ENCODE data around the gene TRIM63.

The TRIM63 gene

DNA sequence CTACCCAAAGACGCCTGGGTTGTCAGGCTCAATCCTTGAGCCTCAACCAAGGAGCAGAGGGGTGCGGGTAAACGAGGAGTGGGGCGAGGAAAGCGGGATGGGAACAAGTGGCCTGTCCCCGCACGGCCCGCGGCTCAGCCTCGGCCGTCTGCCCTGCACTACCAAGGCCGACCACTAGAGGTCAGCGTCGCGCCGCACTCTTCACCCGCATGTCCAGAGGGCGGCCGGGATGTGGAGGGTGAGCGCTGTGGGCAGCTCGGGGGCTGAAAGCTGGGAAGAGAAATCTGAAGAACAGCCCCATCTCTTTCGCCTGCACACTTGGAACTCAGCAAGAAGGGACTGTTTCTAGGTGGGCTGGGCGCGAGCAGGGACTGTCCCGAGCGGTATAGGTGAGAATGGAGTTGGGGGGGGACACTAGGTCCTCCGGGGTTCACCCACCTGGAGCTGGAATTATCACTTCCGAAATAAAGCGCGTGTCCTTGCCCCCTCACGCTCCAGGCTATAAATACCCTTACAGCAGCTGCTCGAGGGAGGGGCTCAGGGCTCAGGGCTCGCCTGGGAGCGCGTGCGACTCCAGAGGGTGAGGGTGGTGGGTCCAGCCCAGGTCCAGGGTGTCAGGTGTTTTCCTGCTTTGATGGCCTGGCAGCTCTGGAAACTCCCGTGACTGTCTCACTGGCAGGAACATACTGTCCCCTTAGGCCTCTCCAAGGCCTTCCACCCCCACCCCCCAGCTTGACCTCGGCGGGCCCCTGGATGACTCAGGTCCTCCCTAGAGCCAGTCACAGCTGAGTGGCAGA is 31.3 kb downstream of the TRIM63 start:
- Histone ChIP-seq H3K27me3 (ENCODE audit: control insufficient read depth in 1 of 2, insufficient read depth in 2 of 2, low read length in 2 of 2) (peaks cover 5 to 11% of the 10 kb centered on the region in 2 donors), H3K9ac (ENCODE audit: low read depth in 1 of 2, low read length in 2 of 2) (peak overlapping the region; percentile 65 to 70), H3K4me1 (ENCODE audit: control insufficient read depth in 1 of 2, insufficient read depth in 2 of 2, low read length in 2 of 2) (peaks cover 9 to 11% of the 10 kb centered on the region in 2 donors)

DNA sequence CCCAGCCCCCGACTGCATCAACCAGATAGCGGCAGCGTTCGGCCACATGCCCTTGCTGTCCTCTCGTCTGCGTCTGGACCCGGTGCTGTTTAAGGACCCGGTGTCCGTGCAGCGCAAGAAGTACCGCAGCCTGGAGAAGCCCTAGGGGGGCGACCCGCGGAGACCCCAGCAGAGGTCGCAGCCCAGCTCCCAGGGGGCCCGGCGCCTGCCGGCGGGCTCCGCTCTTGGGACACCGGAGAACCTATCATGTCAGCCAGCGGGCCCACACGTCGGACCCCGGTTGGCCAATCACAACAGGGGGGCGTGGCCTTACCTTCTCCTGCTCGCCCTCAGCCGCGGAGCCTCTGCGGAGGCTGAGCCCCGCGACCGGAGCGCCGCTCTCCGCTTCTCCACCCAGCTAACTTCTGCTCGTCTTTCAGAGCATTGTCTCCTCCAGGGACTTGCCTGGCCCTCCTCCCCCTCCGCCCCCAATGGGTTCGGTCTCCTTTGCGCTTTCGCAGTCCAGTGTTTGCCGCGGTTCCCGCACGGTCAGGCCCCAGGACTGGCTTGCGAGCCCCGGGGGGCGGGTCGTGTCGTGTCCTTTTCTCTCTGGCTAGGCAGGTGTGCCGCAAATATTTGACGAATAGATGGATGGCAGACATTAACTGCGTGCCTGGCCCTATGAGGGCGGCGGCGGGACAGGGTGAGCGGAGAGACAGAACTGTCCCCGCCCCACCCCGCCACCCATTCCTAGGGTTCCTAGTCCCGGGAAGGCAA is 32.0 kb downstream of the TRIM63 start:
- Histone ChIP-seq H3K27me3 (ENCODE audit: control insufficient read depth in 1 of 2, insufficient read depth in 2 of 2, low read length in 2 of 2) (peaks cover 5 to 11% of the 10 kb centered on the region in 2 donors), H3K27ac (ENCODE audit: low read depth, low read length) (peak overlapping the region; percentile 62), H3K4me3 (ENCODE audit: low read depth in 1 of 2, low read length in 2 of 2) (peak overlapping the region; percentile 74 to 99), H3K9ac (ENCODE audit: low read depth in 1 of 2, low read length in 2 of 2) (peak overlapping the region; percentile 65 to 70), H3K9me3 (ENCODE audit: control insufficient read depth in 1 of 2, low read length in 2 of 2) (no peaks in the 10 kb centered on the region), H3K36me3 (ENCODE audit: control insufficient read depth in 1 of 2, insufficient read depth in 2 of 2, low read length in 2 of 2) (no peaks in the 10 kb centered on the region), H3K4me1 (ENCODE audit: control insufficient read depth in 1 of 2, insufficient read depth in 2 of 2, low read length in 2 of 2) (peaks cover 9 to 11% of the 10 kb centered on the region in 2 donors)

More for the DNA sequence above, 31.3 kb downstream of the TRIM63 start:
- no peaks in the 10 kb centered on the region for H3K36me3 ChIP-seq (ENCODE audit: control insufficient read depth in 1 of 2, insufficient read depth in 2 of 2, low read length in 2 of 2)
- peak overlapping the region; percentile 62 for H3K27ac ChIP-seq (ENCODE audit: low read depth, low read length)
- no peaks in the 10 kb centered on the region for H3K9me3 ChIP-seq (ENCODE audit: control insufficient read depth in 1 of 2, low read length in 2 of 2)
- peak overlapping the region; percentile 74 to 99 for H3K4me3 ChIP-seq (ENCODE audit: low read depth in 1 of 2, low read length in 2 of 2)

DNA sequence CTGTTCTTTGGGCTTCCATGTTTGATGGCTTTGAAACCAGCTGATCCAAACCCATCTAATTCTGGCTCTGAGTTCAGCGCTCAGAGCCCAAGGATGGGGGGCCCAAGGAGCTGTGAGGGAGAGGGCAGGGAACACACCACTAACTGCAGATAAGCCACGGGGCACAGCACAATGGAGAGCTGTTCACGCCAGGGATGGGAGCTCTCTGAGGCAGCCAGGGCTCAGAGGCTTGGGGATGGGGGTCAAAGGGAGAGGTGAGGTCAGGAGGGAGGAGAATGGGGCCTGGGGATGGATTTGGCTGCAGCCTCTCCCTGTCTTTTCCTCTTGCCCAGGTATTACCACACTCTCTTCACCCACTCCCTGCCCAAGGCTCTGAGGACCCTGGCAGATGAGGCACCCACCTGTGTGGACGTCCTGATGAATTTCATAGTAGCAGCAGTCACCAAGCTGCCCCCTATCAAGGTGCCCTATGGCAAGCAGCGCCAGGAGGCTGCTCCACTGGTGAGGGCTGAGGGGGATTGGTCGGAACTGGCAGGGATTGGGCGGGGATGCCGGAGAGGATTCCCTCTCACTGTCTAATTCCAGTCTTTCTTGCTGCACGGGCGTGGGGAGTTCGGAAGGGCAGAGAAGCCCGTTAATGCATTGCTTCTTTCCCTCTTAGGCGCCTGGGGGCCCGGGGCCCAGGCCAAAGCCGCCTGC is 32.8 kb downstream of the TRIM63 start:
- H3K36me3 ChIP-seq (ENCODE audit: control insufficient read depth in 1 of 2, insufficient read depth in 2 of 2, low read length in 2 of 2): no peaks in the 10 kb centered on the region
- H3K4me1 ChIP-seq (ENCODE audit: control insufficient read depth in 1 of 2, insufficient read depth in 2 of 2, low read length in 2 of 2): peaks cover 9 to 11% of the 10 kb centered on the region in 2 donors
- no peak overlapping the region for H3K27ac ChIP-seq (ENCODE audit: low read depth, low read length)
- peak overlapping the region; percentile 39 to 48 for H3K9ac ChIP-seq (ENCODE audit: low read depth in 1 of 2, low read length in 2 of 2)
- peak overlapping the region; percentile 74 to 99 for H3K4me3 ChIP-seq (ENCODE audit: low read depth in 1 of 2, low read length in 2 of 2)
- H3K9me3 ChIP-seq (ENCODE audit: control insufficient read depth in 1 of 2, low read length in 2 of 2): no peaks in the 10 kb centered on the region
- H3K27me3 ChIP-seq (ENCODE audit: control insufficient read depth in 1 of 2, insufficient read depth in 2 of 2, low read length in 2 of 2): peaks cover 5 to 11% of the 10 kb centered on the region in 2 donors

DNA sequence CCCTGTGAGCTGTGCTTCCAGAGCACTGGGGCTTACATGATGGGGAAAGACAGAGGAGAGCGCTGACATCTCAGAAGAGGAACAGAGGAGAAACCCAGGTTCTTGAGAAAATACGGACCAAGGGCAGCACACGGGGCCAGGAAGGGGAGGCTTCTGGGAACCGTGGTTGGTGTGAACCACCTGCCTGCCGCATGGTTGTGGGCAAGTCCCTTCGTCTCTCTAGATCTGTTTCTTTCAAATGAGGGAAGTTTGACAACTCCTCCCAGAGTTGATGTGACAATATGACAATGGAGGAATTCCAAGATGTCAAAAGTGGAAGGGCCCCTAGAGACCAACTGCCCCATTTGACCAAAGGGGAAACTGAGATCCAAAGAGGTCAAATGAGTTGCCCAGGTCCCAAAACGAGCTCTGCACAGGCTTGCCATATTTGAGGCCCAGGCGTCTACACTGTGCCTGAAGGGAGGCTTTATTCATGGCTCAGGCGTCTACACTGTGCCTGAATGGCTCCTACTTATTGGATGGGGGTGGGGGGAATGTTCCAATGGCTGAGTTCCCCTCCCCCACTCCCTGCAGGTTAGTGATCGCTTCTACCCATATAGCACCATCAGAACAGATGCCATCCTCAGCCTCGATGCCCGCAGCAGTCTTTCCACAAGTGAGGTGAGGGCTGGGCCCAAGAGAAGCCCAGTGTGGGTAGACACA is 34.6 kb downstream of the TRIM63 start:
- Histone ChIP-seq H3K9me3 (ENCODE audit: control insufficient read depth in 1 of 2, low read length in 2 of 2) (no peaks in the 10 kb centered on the region), H3K36me3 (ENCODE audit: control insufficient read depth in 1 of 2, insufficient read depth in 2 of 2, low read length in 2 of 2) (no peaks in the 10 kb centered on the region), H3K27me3 (ENCODE audit: control insufficient read depth in 1 of 2, insufficient read depth in 2 of 2, low read length in 2 of 2) (peaks cover 5 to 11% of the 10 kb centered on the region in 2 donors), H3K4me1 (ENCODE audit: control insufficient read depth in 1 of 2, insufficient read depth in 2 of 2, low read length in 2 of 2) (peaks cover 9 to 11% of the 10 kb centered on the region in 2 donors), H3K9ac (ENCODE audit: low read depth in 1 of 2, low read length in 2 of 2) (no peak overlapping the region), H3K27ac (ENCODE audit: low read depth, low read length) (no peak overlapping the region), H3K4me3 (ENCODE audit: low read depth in 1 of 2, low read length in 2 of 2) (no peak overlapping the region)

DNA sequence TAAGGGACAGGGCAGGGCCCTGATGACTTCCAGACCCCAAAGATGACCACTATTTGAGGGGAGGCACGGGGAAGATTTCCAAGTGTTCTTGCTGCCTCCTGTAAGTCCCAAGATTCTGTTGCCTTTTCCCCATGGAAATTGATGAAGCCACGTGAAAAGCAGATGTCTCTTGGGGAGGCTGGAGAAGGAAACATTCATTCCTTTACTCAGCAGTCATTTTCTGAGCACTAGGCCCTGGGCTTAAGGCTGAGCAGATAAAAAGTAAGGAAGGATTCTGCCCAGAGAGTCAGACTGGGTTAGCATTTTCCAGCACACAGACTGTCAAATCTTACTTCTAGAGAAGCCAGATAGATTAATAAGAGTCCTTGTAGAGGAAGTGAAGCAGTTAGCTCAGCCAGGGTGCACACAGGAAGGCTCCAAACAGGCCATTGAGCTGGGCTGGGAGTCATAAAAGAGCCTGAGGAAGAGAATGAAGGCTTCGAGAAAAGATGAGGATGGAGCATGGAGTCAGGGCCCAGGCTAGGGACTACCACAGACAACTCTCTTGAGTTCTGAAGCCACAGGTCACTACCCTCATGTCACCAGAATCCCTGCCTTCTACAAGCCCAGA is 35.7 kb downstream of the TRIM63 start:
- H3K9me3 ChIP-seq (ENCODE audit: control insufficient read depth in 1 of 2, low read length in 2 of 2): no peaks in the 10 kb centered on the region
- peaks cover 5 to 11% of the 10 kb centered on the region in 2 donors for H3K27me3 ChIP-seq (ENCODE audit: control insufficient read depth in 1 of 2, insufficient read depth in 2 of 2, low read length in 2 of 2)
- H3K4me3 ChIP-seq (ENCODE audit: low read depth in 1 of 2, low read length in 2 of 2): no peak overlapping the region
- peaks cover 9 to 11% of the 10 kb centered on the region in 2 donors for H3K4me1 ChIP-seq (ENCODE audit: control insufficient read depth in 1 of 2, insufficient read depth in 2 of 2, low read length in 2 of 2)
- H3K27ac ChIP-seq (ENCODE audit: low read depth, low read length): no peak overlapping the region
- no peaks in the 10 kb centered on the region for H3K36me3 ChIP-seq (ENCODE audit: control insufficient read depth in 1 of 2, insufficient read depth in 2 of 2, low read length in 2 of 2)
- no peak overlapping the region for H3K9ac ChIP-seq (ENCODE audit: low read depth in 1 of 2, low read length in 2 of 2)

DNA sequence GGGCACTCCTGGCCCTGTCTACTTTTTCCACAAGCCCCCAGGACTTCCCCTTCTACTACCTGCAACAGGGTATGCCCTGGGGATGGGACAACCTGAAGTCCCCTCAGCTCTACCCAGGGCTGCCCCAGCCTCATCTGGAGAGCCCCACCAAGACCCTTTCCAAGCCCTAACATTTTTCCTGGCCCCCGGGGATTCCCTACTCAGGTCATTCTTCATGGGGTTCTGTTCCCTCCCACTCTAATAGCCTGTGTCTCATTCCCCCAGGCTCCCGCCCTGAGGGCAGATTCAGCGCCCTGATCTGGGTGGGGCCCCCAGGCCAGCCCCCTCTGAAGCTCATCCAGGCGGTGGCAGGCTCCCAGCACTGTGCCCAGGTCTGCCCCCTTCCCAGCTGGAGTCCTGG is 36.2 kb downstream of the TRIM63 start:
- no peaks in the 10 kb centered on the region for H3K36me3 ChIP-seq (ENCODE audit: control insufficient read depth in 1 of 2, insufficient read depth in 2 of 2, low read length in 2 of 2)
- no peaks in the 10 kb centered on the region for H3K9me3 ChIP-seq (ENCODE audit: control insufficient read depth in 1 of 2, low read length in 2 of 2)
- H3K9ac ChIP-seq (ENCODE audit: low read depth in 1 of 2, low read length in 2 of 2): no peak overlapping the region
- H3K27me3 ChIP-seq (ENCODE audit: control insufficient read depth in 1 of 2, insufficient read depth in 2 of 2, low read length in 2 of 2): peaks cover 5 to 11% of the 10 kb centered on the region in 2 donors
- no peak overlapping the region for H3K27ac ChIP-seq (ENCODE audit: low read depth, low read length)
- no peak overlapping the region for H3K4me3 ChIP-seq (ENCODE audit: low read depth in 1 of 2, low read length in 2 of 2)
- H3K4me1 ChIP-seq (ENCODE audit: control insufficient read depth in 1 of 2, insufficient read depth in 2 of 2, low read length in 2 of 2): peaks cover 7 to 8% of the 10 kb centered on the region in 2 donors

DNA sequence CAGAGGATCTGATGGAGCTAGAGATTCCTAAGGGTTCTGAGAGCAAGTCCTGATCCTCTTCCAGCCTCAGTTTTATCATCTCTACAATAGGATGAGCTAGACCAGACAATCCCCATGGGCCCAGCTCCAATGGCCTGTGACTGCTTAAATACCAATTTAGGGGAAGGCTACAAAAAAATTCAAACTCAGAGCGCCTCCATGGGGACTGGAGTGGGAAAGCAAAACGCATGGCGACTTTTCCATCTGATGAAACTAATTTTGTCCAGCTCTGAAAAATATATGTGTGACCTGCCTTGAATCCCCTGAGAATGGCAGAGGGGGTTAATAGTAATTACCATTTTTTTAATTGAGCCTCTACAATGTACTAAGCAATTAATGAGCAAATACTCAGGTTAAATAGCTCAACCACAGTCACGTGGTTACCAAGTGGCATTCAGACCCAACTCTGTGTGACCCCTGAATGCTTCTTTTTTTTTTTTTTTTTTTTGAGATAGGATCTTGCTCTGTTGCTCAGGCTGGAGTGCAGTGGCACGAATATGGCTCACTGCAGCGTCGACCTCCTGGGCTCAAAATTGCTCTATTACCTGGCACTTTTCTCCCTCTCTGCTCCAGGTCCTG is 37.5 kb downstream of the TRIM63 start:
- Histone ChIP-seq H3K9me3 (ENCODE audit: control insufficient read depth in 1 of 2, low read length in 2 of 2) (no peaks in the 10 kb centered on the region), H3K27me3 (ENCODE audit: control insufficient read depth in 1 of 2, insufficient read depth in 2 of 2, low read length in 2 of 2) (peaks cover 5 to 11% of the 10 kb centered on the region in 2 donors), H3K9ac (ENCODE audit: low read depth in 1 of 2, low read length in 2 of 2) (no peak overlapping the region), H3K27ac (ENCODE audit: low read depth, low read length) (no peak overlapping the region), H3K4me1 (ENCODE audit: control insufficient read depth in 1 of 2, insufficient read depth in 2 of 2, low read length in 2 of 2) (peaks cover 4% of the 10 kb centered on the region in 2 donors), H3K36me3 (ENCODE audit: control insufficient read depth in 1 of 2, insufficient read depth in 2 of 2, low read length in 2 of 2) (no peaks in the 10 kb centered on the region), H3K4me3 (ENCODE audit: low read depth in 1 of 2, low read length in 2 of 2) (no peak overlapping the region)

DNA sequence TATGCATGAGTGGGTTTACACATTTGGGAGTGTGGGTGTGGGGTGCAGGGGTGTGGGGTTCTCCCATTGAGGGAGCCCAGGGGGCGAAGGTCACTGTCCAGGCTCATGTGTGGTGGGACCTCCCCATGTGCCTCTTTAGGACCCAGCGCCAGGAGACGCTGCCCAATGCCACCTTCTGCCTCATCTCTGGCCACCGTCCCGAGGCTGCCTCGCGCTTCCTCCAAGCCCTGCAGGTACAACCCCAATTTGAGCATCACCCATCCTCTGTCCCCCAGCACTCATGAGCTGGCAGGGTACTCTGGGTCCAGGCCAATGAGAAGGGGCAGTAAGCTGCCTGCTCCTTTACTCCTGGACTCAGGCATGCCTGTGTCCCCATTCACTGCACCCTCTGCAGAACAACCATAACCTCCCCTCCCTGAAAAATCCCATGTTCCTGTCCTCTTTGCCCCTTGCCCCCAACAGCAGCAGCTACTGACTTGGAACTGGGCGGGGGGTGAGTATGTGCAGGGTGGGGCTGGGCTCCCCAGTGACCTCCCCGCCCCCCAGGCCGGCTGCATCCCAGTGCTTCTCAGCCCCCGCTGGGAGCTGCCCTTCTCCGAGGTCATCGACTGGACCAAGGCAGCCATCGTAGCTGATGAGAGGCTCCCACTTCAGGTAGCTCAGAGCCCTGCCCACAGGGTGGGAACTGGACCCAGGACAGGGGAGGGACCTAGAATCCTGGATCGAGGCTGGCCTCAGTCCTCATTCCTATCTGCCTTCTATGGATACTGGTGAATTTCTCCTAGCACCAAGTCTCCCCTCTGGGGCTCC is 38.2 kb downstream of the TRIM63 start:
- Histone ChIP-seq H3K4me3 (ENCODE audit: low read depth in 1 of 2, low read length in 2 of 2) (no peak overlapping the region), H3K9me3 (ENCODE audit: control insufficient read depth in 1 of 2, low read length in 2 of 2) (no peaks in the 10 kb centered on the region), H3K27ac (ENCODE audit: low read depth, low read length) (no peak overlapping the region), H3K27me3 (ENCODE audit: control insufficient read depth in 1 of 2, insufficient read depth in 2 of 2, low read length in 2 of 2) (peaks cover 5% of the 10 kb centered on the region in 2 donors), H3K4me1 (ENCODE audit: control insufficient read depth in 1 of 2, insufficient read depth in 2 of 2, low read length in 2 of 2) (no peaks in the 10 kb centered on the region), H3K9ac (ENCODE audit: low read depth in 1 of 2, low read length in 2 of 2) (no peak overlapping the region), H3K36me3 (ENCODE audit: control insufficient read depth in 1 of 2, insufficient read depth in 2 of 2, low read length in 2 of 2) (no peaks in the 10 kb centered on the region)

All from duodenal mucosa (tissue), 2 donors.